Measurements from ENCODE around the gene LILRB5.
"Not testable (repeated sequence)": the region's sequence is repeated elsewhere in the genome, so short reads cannot be mapped to it uniquely, and the experiment has no call there.

- TF ChIP-seq POLR2A (IDR thresholded peaks at IDR 0.05); CTCF (IDR thresholded peaks at IDR 0.05); POLR2AphosphoS5 (IDR thresholded peaks at IDR 0.05; ENCODE audit: insufficient read depth in 1 of 2, low read depth in 1 of 2): not testable (repeated sequence)
Observed at GRCh38 chr19:54271587-54271986, 14.5 kb upstream of the LILRB5 start.
